Measurements from ENCODE around the gene ATP9A. TPM values are rescaled to one million over a fixed set of nuclear protein-coding genes. Genes with fewer than 3 reads are reported as not detected.

Gene ATP9A
- total and polyA plus RNA-seq, 2 donors (not counting 3 experiments of a cell fraction or from before 2014, with no cell fraction given) = 20.9 to 41.5 TPM

- Histone ChIP-seq H3K27me3 (ENCODE audit: control insufficient read depth in 2 of 2, insufficient read depth in 2 of 2, low read length in 2 of 2) (no peaks in the 10 kb centered on the region), H3K27ac (ENCODE audit: insufficient read depth, low read depth, low read length) (no peak overlapping the region), H3K4me1 (ENCODE audit: control insufficient read depth, extremely low read depth, insufficient read depth, low read length) (no peaks in the 10 kb centered on the region), H4K20me1 (replicated peaks; ENCODE audit: control insufficient read depth, extremely low read depth, insufficient read depth, low read length) (no peaks in the 10 kb centered on the region), H3K9me3 (replicated peaks; ENCODE audit: control insufficient read depth, insufficient read depth, low read length) (no peaks in the 10 kb centered on the region), H3K4me2 (ENCODE audit: insufficient read depth, low read length) (no peak overlapping the region), H3K4me3 (replicated peaks in 1 of 3; ENCODE audit: insufficient read depth in 1 of 3, low read depth in 1 of 3, low read length in 3 of 3) (no peak overlapping the region), H3K79me2 (ENCODE audit: control insufficient read depth, insufficient read depth, low read length) (no peaks in the 10 kb centered on the region), H3K9ac (replicated peaks; ENCODE audit: extremely low read depth, insufficient read depth, low read length) (no peak overlapping the region), H3K36me3 (ENCODE audit: control insufficient read depth in 2 of 2, extremely low read depth in 1 of 2, insufficient read depth in 2 of 2, low read length in 2 of 2) (peaks cover 3 to 5% of the 10 kb centered on the region in 2 experiments), H3K9me1 (replicated peaks; ENCODE audit: control insufficient read depth, extremely low read depth, insufficient read depth, low read length) (no peaks in the 10 kb centered on the region), H2AFZ (ENCODE audit: low read depth, low read length) (no peak overlapping the region)
- intact Hi-C loops (cut with micrococcal nuclease) (no loop called here), dilution Hi-C loops (cut with MboI; ENCODE audit: extremely low pct_ligation_motif_present, low sequenced_read_pairs) (no loop called here)
- CTCF ChIA-PET = interaction anchor here (1.1 to 4.1 kb wide), 5 partner anchors 9 to 623 kb away, joined by 3 to 21 read pairs (median 5); no protein-coding TSS in a partner anchor
- DNase-seq (ENCODE audit: low read depth, low spot score) (no peak), FAIRE-seq (peak; percentile 57)
- TF ChIP-seq FOS (IDR thresholded peaks at IDR 0.05; ENCODE audit: borderline replicate concordance, insufficient read depth, low read length) = no peak
- no peak for TF ChIP-seq POLR2AphosphoS5 (IDR thresholded peaks at IDR 0.05; ENCODE audit: insufficient read depth, low read depth, low read length)
- TF ChIP-seq POLR2A (IDR thresholded peaks at IDR 0.05; ENCODE audit: low read depth, low read length) = no peak
- no peak for TF ChIP-seq JUN (IDR thresholded peaks at IDR 0.05; ENCODE audit: borderline replicate concordance, insufficient read depth, insufficient read length, low read depth)
- TF ChIP-seq MYC (IDR thresholded peaks at IDR 0.05; ENCODE audit: low read depth, low read length) = no peak
- TF ChIP-seq, protein P1, sequence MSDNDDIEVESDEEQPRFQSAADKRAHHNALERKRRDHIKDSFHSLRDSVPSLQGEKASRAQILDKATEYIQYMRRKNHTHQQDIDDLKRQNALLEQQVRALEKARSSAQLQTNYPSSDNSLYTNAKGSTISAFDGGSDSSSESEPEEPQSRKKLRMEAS (IDR thresholded peaks at IDR 0.05; ENCODE audit: insufficient read depth, insufficient read length) = no peak
- no peak for TF ChIP-seq CTCF (IDR thresholded peaks at IDR 0.05; ENCODE audit: extremely low read depth in 1 of 2, insufficient read depth in 1 of 2, low read depth in 1 of 2, low read length in 2 of 2)
- no peak for TF ChIP-seq GATA2 (IDR thresholded peaks at IDR 0.05; ENCODE audit: insufficient read depth, insufficient read length, low read depth, low read length)
- TF ChIP-seq EZH2 (IDR thresholded peaks at IDR 0.05; ENCODE audit: borderline replicate concordance, low read depth, low read length, severe bottlenecking) = no peak
- no TSS peak for BruUV-seq (replicated peaks)
- POLR2A ChIA-PET = no interaction called here
These were observed 157.2 kb downstream of the ATP9A start for GRCh38 chr20:51610761-51611624.
